RWPE2 (cell line): ENCODE data around the gene CKLF.

ENCODE experiments used
- ATAC-seq: fragments of 200-7000 bp; cut with Tn5 transposase; 3 replicates; pipeline ENCODE4 v1.9.1; 2021; ENCODE audit warnings: low read depth
- DNase-seq: peaks from one replicate; pipeline ENCODE4 v3.0.0-alpha.2; 2020; ENCODE audit warnings: low spot score
- H3K27ac ChIP-seq: fragments of 450-650 bp; 2 replicates; pipeline ENCODE4 v1.5.1; 2017; ENCODE audit warnings: mild to moderate bottlenecking; ENCODE audit not compliant: poor library complexity, severe bottlenecking
- H3K27me3 ChIP-seq: fragments of 250-450 bp; sonication (Bioruptor Pico); 2 replicates; pipeline ENCODE4 v1.5.1; 2021; ENCODE audit warnings: mild to moderate bottlenecking, moderate library complexity; ENCODE audit not compliant: insufficient read depth, poor library complexity, severe bottlenecking
- H3K36me3 ChIP-seq: fragments of 250-450 bp; sonication (Bioruptor Pico); 2 replicates; pipeline ENCODE4 v1.5.1; 2020; ENCODE audit warnings: low read depth, mild to moderate bottlenecking, moderate library complexity
- H3K4me1 ChIP-seq: fragments of 250-450 bp; sonication (Bioruptor Pico); 2 replicates; pipeline ENCODE4 v1.5.1; 2021; ENCODE audit warnings: mild to moderate bottlenecking, moderate library complexity; ENCODE audit not compliant: insufficient read depth, poor library complexity, severe bottlenecking
- H3K4me3 ChIP-seq: fragments of 250-450 bp; sonication (Bioruptor Pico); 2 replicates; pipeline ENCODE4 v1.5.1; 2021; ENCODE audit warnings: mild to moderate bottlenecking, moderate library complexity; ENCODE audit not compliant: severe bottlenecking
- H3K9me3 ChIP-seq: fragments of 250-450 bp; sonication (Bioruptor Pico); 2 replicates; pipeline ENCODE4 v1.5.1; 2021; ENCODE audit warnings: mild to moderate bottlenecking, moderate library complexity; ENCODE audit not compliant: severe bottlenecking
- TF ChIP-seq, protein P1 (sequence below): fragments of 450-650 bp; IDR thresholded peaks from one replicate; pipeline ENCODE4 v1.5.1; 2017; ENCODE audit warnings: mild to moderate bottlenecking, moderate library complexity; ENCODE audit not compliant: poor library complexity, severe bottlenecking

The CKLF gene

GRCh38 chr16:66585481-66586239, 33.3 kb downstream of the CKLF start:
- no peak overlapping the region for H3K27ac ChIP-seq
- TF ChIP-seq, protein P1, sequence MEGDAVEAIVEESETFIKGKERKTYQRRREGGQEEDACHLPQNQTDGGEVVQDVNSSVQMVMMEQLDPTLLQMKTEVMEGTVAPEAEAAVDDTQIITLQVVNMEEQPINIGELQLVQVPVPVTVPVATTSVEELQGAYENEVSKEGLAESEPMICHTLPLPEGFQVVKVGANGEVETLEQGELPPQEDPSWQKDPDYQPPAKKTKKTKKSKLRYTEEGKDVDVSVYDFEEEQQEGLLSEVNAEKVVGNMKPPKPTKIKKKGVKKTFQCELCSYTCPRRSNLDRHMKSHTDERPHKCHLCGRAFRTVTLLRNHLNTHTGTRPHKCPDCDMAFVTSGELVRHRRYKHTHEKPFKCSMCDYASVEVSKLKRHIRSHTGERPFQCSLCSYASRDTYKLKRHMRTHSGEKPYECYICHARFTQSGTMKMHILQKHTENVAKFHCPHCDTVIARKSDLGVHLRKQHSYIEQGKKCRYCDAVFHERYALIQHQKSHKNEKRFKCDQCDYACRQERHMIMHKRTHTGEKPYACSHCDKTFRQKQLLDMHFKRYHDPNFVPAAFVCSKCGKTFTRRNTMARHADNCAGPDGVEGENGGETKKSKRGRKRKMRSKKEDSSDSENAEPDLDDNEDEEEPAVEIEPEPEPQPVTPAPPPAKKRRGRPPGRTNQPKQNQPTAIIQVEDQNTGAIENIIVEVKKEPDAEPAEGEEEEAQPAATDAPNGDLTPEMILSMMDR: no peak
- DNase-seq (no peak), ATAC-seq (no peak)
- H3K4me3 ChIP-seq: no peak overlapping the region
- no peaks in the 10 kb centered on the region for H3K9me3 ChIP-seq
- H3K36me3 ChIP-seq: no peaks in the 10 kb centered on the region
- no peaks in the 10 kb centered on the region for H3K27me3 ChIP-seq
- H3K4me1 ChIP-seq: peaks cover 11% of the 10 kb centered on the region

- DNase-seq (no peak), ATAC-seq (no peak)
- Histone ChIP-seq H3K4me3 (no peak overlapping the region), H3K36me3 (no peaks in the 10 kb centered on the region), H3K27me3 (no peaks in the 10 kb centered on the region), H3K27ac (no peak overlapping the region), H3K4me1 (no peaks in the 10 kb centered on the region), H3K9me3 (no peaks in the 10 kb centered on the region)
- TF ChIP-seq, protein P1: no peak
Observed at GRCh38 chr16:66587881-66588600, 35.7 kb downstream of the CKLF start.

GRCh38 chr16:66588981-66589713, 36.8 kb downstream of the CKLF start:
- H3K27ac ChIP-seq: no peak overlapping the region
- no peak overlapping the region for H3K4me3 ChIP-seq
- H3K4me1 ChIP-seq: no peaks in the 10 kb centered on the region
- DNase-seq (no peak), ATAC-seq (peak; percentile 46; the same call in 1 of the 3 replicates)
- no peaks in the 10 kb centered on the region for H3K36me3 ChIP-seq
- H3K9me3 ChIP-seq: no peaks in the 10 kb centered on the region
- TF ChIP-seq, protein P1: peak; percentile 36
- H3K27me3 ChIP-seq: no peaks in the 10 kb centered on the region

- ATAC-seq: no peak
- TF ChIP-seq, protein P1: no peak
- H3K36me3 ChIP-seq: no peaks in the 10 kb centered on the region
- no peak overlapping the region for H3K27ac ChIP-seq
- no peak overlapping the region for H3K4me3 ChIP-seq
- no peaks in the 10 kb centered on the region for H3K9me3 ChIP-seq
- no peak for DNase-seq
- H3K4me1 ChIP-seq: no peaks in the 10 kb centered on the region
- no peaks in the 10 kb centered on the region for H3K27me3 ChIP-seq
Observed at GRCh38 chr16:66590322-66590721, 37.9 kb downstream of the CKLF start.
